Measurements from ENCODE around the gene BNC2.

BNC2 gene

DNA sequence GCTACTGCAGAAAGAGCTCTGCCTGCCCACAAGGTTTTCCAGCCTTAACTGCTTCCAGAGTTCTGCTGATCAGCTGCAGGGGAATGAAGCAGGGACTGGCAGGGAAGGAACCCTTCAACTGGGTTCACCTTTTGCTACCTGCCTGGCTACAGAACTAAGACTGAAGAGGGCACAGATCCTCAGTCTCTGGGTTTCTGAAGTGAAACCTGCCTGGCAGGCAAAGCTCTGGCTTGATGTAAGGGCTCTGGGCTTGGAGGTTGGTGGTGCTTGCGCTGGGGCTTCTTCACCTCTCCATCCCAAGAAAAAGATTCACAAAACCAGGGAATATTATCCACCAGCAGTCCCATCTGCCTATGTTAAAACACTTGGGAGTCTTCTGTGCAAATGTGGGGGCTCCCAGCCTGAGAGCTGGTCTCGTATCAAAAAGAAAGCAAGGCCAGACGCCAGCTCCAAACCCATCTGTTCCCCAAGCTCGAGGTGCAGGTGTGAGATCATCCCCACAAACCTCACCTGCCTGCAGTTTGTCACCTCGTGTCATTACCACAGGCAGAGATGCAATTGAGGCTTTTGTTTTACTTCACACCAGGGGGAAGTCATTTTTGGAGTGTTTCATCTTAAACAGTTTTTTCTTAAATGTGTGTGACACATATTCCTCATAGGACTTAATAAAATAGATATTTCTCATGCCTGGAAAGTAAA, 58.3 kb downstream of the BNC2 start:
- DNase-seq: no peak

GRCh38 chr9:16809912-16810610, 60.4 kb downstream of the BNC2 start:
- peak; percentile 4 for DNase-seq

DNA sequence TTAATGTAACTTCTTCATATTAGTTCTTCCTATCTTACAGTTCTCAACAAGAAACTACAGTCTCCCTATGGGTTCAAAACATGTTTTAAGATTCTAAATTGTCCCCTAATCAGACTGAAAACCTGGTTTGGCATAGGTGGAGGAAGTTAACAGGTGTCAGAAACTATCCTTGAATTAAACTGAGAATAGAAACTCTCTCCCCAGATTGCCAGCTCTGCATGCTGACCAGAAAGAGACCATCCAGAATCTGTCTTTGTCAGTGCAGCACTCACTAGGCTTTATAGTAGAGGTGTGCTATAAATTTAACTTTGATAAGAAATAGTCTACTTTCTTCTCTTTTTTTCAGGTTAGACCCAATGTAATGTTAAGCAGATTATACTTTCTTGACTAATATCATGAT, 63.8 kb downstream of the BNC2 start:
- no peak for DNase-seq

GRCh38 chr9:16803648-16804047, 66.8 kb downstream of the BNC2 start:
- no peak for DNase-seq

- DNase-seq: no peak
These were observed 68.5 kb downstream of the BNC2 start for GRCh38 chr9:16801871-16802466.

GRCh38 chr9:16796304-16796825, 74.1 kb downstream of the BNC2 start:
- no peak for DNase-seq

DNA sequence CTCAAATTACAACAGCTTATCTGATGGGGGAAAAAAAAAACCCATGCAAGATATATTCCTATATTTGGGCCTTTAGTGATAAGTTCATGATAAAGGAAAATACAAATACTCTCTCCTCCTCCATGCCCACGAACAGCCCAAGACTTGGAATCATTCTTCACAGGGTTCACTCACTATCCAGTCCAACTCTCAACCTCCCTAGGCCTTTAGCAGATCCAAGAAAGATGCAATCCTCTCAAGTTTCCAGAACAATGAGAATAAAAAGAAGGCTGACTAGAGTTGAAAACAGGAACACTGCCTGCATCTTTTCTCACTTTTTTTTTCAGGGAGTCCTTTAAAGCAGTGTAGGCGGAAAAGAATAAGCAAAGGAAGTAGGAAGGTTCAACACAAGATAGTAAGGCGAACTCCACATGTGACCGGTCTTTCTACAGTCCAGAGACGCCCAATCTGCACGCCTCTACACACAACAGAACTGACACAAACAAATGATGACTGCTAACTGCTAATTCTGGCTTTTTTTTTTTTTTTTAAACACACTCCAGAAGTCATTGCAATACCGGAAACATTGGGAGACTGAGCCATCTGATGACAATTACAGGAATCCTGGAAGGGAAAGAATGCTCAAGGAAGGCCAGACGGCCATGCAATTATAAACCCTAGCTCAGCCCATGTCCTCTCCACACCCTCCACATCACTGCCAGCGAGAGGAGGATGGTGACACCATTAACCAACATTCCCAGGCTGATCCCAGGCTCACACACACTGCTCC, 75.4 kb downstream of the BNC2 start:
- no peak for DNase-seq

DNA sequence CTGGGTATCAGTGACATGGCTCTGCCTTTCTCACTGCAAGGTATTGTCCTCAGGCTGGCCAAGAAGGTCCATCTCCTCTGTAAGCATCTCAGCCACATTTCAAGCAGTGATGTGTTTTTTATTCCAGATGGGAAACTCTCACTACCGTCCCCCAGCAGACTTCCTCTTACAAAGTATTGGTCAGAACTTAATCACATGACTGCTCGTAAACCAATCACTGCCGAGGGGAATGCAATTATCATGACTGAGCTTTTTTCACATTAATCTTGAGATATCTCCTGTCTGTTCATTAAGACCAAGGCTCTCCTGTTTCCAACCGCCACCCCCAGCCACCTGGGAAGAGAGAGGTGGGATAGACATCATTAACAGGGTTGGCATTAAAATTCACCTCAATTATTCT, 76.4 kb downstream of the BNC2 start:
- DNase-seq: no peak

GRCh38 chr9:16787724-16788123, 82.7 kb downstream of the BNC2 start:
- DNase-seq: no peak

DNA sequence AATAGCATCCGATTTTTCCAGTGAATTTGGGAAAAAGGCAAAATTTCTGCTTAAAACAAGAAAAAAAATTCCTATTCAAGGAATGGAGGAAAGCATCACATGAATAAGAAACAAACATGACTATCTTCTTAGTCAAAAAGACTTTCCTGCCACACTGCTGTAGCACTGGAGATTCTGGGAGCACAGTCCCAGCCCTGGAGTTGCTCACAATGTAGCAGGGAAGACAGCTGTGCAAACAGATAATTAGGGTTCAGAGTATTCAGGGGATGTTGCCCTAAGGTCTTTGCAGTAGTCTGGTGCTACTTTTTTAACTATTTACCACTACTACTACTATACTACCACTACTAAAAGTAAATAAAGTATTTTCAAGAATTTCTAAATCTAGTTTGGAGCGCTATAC, 86.5 kb downstream of the BNC2 start:
- peak; percentile 54 for DNase-seq

- no peak for DNase-seq
These were observed 88.0 kb downstream of the BNC2 start for GRCh38 chr9:16782490-16782889.

- no peak for DNase-seq
These were observed 95.1 kb downstream of the BNC2 start for GRCh38 chr9:16775330-16775729.

DNA sequence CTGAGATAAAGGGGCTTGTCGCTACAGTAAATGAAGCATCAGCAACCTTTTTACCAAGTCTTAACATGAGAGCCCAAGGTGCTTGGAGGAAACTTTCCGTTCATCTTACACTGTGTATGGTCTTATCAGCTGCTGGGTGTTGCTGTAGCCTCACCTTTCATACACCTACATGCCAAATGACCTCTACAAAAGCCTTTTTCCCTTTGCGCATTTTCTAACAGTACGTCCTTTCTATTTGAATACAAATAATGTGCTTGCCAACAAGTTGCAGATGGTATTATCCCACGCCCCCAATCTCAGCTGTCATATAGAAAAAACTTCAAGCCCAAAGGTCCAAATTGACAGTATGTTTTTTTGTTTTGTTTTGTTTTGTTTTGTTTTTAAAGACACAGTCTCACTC, 96.9 kb downstream of the BNC2 start:
- no peak for DNase-seq

- no peak for DNase-seq
These were observed 97.4 kb downstream of the BNC2 start for GRCh38 chr9:16773116-16773515.

DNA sequence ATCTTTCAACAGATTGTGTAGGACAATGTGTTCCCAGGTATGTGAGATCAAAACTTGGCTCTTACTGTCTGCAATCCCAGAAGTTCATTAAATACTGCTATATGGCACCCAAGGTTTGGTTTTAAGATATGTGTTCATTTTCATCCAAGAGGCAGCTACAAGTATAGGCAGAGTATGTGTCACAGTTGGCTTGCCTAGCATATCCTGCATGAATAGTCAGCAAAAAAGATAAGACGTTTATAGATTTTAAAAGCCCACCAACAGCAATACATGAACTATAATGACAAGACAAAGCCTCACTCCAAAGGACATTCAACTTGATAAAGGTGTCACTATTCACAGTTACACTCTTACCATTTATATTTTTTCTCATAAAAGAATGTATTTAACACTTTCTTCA, 99.1 kb downstream of the BNC2 start:
- DNase-seq: no peak

GRCh38 chr9:16769291-16769690, 101.2 kb downstream of the BNC2 start:
- no peak for DNase-seq

DNA sequence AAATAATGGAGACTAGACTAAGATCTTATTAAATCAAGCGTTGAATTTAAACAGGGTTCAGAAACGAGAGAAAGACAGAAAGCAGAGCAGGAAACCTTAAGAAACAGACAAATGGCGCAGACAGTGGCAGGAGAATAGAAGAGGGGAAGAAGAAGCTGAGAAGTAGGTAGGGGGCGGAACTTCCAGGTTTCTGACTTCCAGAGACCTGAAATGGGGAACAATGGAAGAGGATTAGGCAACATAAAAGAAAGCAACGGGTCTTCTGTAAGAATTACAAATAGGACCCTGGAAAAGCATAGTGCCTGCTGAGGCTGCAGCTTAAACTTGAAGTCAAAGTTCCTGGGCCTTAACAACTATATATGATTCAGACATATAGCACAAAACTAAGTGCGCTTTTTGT, 101.7 kb downstream of the BNC2 start:
- DNase-seq: no peak

- no peak for DNase-seq
These were observed 103.1 kb downstream of the BNC2 start for GRCh38 chr9:16767366-16767765.

GRCh38 chr9:16763946-16764345, 106.5 kb downstream of the BNC2 start:
- no peak for DNase-seq

- no peak for DNase-seq
These were observed 114.9 kb downstream of the BNC2 start for GRCh38 chr9:16755467-16756160.

- DNase-seq: no peak
These were observed 115.8 kb downstream of the BNC2 start for GRCh38 chr9:16754662-16755061.

DNA sequence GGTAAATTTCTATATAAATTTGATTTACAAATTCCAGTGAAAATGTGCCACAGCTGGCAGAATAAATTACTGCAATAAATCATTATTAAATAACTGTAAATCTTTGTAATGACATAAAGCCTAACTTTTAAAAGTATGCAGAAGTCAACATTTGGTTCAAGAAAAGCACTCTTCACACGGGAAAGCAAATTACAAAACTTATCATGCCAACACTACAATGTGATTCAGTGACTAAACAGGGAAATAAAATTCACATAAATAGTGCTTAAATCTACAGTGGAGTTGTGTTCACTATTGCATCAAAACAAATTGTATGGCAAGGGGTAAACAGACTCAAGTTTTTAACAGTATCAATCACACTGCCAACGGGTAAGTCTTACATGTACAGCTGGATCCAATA, 117.2 kb downstream of the BNC2 start:
- no peak for DNase-seq

GRCh38 chr9:16752601-16753000, 117.9 kb downstream of the BNC2 start:
- no peak for DNase-seq

All from DMS153 (cell line).